Transverse colon (tissue), 4 donors: ENCODE measurements around the gene SEC24A. TPM values are rescaled to one million over a fixed set of nuclear protein-coding genes. Genes with fewer than 3 reads are reported as not detected.
"Not testable (repeated sequence)": the region's sequence is repeated elsewhere in the genome, so short reads cannot be mapped to it uniquely, and the experiment has no call there.

Experiments used
- DNase-seq: peaks from one replicate; pipeline ENCODE4 v3.0.0-alpha.2; 2019
- H3K27ac ChIP-seq, 4 donors: fragments of 200-600 bp; sonication (generic); 2 replicates each; pipeline ENCODE4 v1.5.1; 2016 to 2018; ENCODE audit warnings: inconsistent platforms in 4 of 4
- H3K27me3 ChIP-seq: fragments of 200-600 bp; sonication (generic); 2 replicates; pipeline ENCODE4 v1.5.1; 2017; ENCODE audit warnings: inconsistent platforms
- H3K36me3 ChIP-seq, 4 donors: fragments of 200-600 bp; sonication (generic); 2 replicates each; pipeline ENCODE4 v1.5.1; 2017 to 2019; ENCODE audit warnings: inconsistent platforms in 4 of 4
- H3K4me1 ChIP-seq, 4 donors: fragments of 200-600 bp; sonication (generic); 2 replicates each; pipeline ENCODE4 v1.5.1; 2017 to 2020; ENCODE audit warnings: inconsistent platforms in 4 of 4
- H3K4me3 ChIP-seq, 4 donors: fragments of 200-600 bp; sonication (generic); 1 replicate in 1 of 4; 2 replicates in 3 of 4; pipeline versions ENCODE4 v1.5.1 to v1.6.1; 2017 to 2019; ENCODE audit warnings: inconsistent platforms in 4 of 4
- H3K9me3 ChIP-seq, 2 donors: fragments of 200-600 bp; sonication (generic); 2 replicates each; pipeline ENCODE4 v1.5.1; 2017 to 2019; ENCODE audit warnings: inconsistent platforms in 2 of 2
- EP300 ChIP-seq: sonication (generic); formaldehyde crosslinking; IDR thresholded peaks from one replicate; pipeline ENCODE4 v1.6.1; 2017; ENCODE audit warnings: antibody characterized with exemption, low read depth
- POLR2A ChIP-seq: fragments of 450-650 bp; IDR thresholded peaks from one replicate; pipeline ENCODE4 v1.6.1; 2016; ENCODE audit warnings: antibody characterized with exemption, mild to moderate bottlenecking, moderate library complexity
- POLR2AphosphoS5 ChIP-seq, 3 donors: sonication (generic); formaldehyde crosslinking; IDR thresholded peaks; one replicate each; pipeline ENCODE4 v1.6.1; 2016; ENCODE audit warnings: antibody characterized with exemption in 3 of 3
- WGBS, 2 donors: methylation state at CpG; one replicate each; pipeline ENCODE4 v1.1.5; 2018; ENCODE audit warnings: low coverage in 1 of 2; 5-methylcytosine and 5-hydroxymethylcytosine counted together
- in situ Hi-C, 4 donors: fragments of 200-750 bp; cut with MboI; loops; one replicate each; pipeline versions ENCODE4 v1.15.0 to v1.15.1; 2017; ENCODE audit warnings: low sequenced_read_pairs in 3 of 4, low pct_ligation_motif_present in 1 of 4, low pct_unique_long_range_greater_than_20kb in 1 of 4
- intact Hi-C: fragments of 100-400 bp; cut with DNase I; formaldehyde crosslinking; loops from one replicate; pipeline ENCODE4 v1.15.1; 2023; ENCODE audit warnings: low total_unique reads
- total RNA-seq, 4 donors: library from RNA; depleted of rRNA; stranded (reverse); fragments of >200 nt; gene quantifications; one replicate each; pipeline ENCODE4 v1.1.0, GENCODE V29; 2016
- TF ChIP-seq, protein P1 (sequence below), 5 experiments: fragments of 200-600 bp in 3 of 5; fragments of 450-650 bp in 2 of 5; sonication (generic) in 3 of 5; IDR thresholded peaks; 1 replicate in 2 of 5; 2 replicates in 3 of 5; pipeline ENCODE4 v1.5.1; 2016 to 2017; ENCODE audit warnings: antibody characterized with exemption in 5 of 5, inconsistent platforms in 3 of 5, mild to moderate bottlenecking in 2 of 5, moderate library complexity in 1 of 5

SEC24A gene
- total RNA-seq, result 10 to 100 TPM in 3 of 4 donors, 1 to 10 TPM in 1; 9.2 to 26.7 (median 18.6) TPM

DNA sequence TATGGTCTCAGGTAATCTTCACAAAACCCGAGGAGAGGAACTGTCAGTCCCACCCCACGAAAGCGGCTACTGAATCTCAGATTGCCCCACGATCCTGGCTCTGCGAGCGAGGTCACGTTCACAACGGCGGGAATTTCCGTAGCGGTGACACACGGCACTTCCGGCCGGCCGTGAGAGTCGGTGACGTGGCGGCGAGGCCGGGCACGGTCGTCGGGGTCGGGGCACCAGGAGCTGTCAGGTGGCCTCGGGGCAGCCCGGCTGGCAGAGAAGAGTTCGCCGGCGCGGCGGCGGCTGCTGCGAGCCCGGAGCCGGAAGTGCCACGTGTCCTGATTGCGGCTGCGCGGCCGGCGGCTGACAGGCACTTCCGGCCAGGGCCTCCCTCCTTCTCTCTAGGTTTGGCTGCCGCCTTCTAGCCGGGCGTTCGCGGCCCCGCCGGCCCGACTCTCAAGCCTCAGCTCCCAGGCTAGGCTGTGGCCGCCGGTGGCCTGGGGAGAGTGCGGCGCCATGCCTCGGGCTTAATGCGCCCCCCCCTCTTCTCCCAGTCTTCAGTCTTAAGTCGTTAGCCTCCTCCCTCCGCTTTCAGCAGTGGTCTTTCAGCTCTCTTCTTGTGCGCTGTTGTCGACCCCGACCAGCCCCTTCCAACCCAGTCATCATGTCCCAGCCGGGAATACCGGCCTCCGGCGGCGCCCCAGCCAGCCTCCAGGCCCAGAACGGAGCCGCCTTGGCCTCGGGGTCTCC lies at the start of gene SEC24A:
SEC24A (plus strand) TSS at position 361 of the 738 bp plus-strand sequence; CDS start at position 653, 292 bp downstream.
- Histone ChIP-seq H3K36me3 (no peaks in the 10 kb centered on the region), H3K4me3 (peak within 1 kb of the TSS; percentile 79 to 95 (median 88)), H3K4me1 (peaks cover 3 to 37% (median 22%) of the 10 kb centered on the region in 4 donors), H3K9me3 (no peaks in the 10 kb centered on the region), H3K27me3 (no peaks in the 10 kb centered on the region), H3K27ac (peak within 1 kb of the TSS; percentile 92 to 98 (median 96))
- peak; percentile 94 for DNase-seq
- TF ChIP-seq EP300, result no peak
- TF ChIP-seq, protein P1, sequence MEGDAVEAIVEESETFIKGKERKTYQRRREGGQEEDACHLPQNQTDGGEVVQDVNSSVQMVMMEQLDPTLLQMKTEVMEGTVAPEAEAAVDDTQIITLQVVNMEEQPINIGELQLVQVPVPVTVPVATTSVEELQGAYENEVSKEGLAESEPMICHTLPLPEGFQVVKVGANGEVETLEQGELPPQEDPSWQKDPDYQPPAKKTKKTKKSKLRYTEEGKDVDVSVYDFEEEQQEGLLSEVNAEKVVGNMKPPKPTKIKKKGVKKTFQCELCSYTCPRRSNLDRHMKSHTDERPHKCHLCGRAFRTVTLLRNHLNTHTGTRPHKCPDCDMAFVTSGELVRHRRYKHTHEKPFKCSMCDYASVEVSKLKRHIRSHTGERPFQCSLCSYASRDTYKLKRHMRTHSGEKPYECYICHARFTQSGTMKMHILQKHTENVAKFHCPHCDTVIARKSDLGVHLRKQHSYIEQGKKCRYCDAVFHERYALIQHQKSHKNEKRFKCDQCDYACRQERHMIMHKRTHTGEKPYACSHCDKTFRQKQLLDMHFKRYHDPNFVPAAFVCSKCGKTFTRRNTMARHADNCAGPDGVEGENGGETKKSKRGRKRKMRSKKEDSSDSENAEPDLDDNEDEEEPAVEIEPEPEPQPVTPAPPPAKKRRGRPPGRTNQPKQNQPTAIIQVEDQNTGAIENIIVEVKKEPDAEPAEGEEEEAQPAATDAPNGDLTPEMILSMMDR (IDR thresholded peaks at IDR 0.05), result peak in 2 of 5 experiments; percentile 15 to 20
- TF ChIP-seq POLR2AphosphoS5 (IDR thresholded peaks at IDR 0.05), result peak; percentile 71 to 91 (median 85)
- peak; percentile 81 for TF ChIP-seq POLR2A
- in situ Hi-C loops, result no loop called here
- WGBS, 2 donors, result 1% methylated on average over 66 of the region's 69 CpGs; no CpG with 5 or more reads in 1 of the 2 donors
- intact Hi-C loops, result no loop called here

DNA sequence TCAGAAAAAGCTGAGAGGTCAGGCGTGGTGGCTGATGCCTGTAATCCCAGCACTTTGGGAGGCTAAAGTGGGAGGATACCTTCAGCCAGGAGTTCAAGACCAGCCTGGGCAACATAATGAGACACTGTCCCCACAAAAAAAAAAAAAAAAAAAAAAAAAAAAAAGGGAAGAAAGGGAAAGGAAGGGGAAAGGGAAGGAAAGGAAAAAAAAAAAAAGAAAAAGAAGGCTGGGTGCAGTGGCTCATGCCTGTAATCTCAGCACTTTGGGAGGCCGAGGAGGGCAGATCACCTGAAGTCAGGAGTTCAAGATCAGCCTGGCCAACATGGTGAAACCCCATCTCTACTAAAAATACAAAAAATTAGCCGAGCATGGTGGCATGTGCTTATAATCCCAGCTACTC lies 48.8 kb upstream of the SEC24A start:
- H3K27ac ChIP-seq, H3K27me3 ChIP-seq, DNase-seq, H3K36me3 ChIP-seq, H3K4me1 ChIP-seq, H3K9me3 ChIP-seq, H3K4me3 ChIP-seq, intact Hi-C loops: not testable (repeated sequence)
- in situ Hi-C loops, result loop anchor here in 1 of 4 donors (25.0 kb wide), 2 partner anchors 188 to 413 kb away; partner anchors contain the start of genes CDKN2AIPNL and SKP1
- 84 to 100% methylated on average over 3 of the region's 3 CpGs for WGBS, 2 donors

DNA sequence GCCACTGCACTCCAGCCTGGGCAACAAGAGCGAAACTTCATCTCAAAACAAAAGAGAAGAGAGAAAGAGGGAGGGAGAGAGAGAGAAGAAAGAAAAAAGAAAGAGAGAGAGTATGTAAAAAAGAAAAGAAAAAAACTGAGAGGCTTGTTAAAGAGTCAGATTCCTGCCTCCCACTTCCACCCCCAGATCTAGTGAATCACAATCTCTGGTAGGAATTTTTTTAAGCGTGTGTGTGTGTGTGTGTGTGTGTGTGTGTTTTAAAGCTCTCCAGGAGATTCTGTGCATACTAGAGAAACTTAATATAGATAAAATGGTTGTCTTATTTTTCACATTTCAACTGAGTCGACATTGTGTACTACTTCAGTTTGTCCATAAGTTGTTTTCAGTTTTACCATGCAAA lies 48.0 kb upstream of the SEC24A start:
- no peaks in the 10 kb centered on the region for H3K4me1 ChIP-seq
- 61 to 72% methylated on average over 2 to 3 of the region's 3 CpGs for WGBS, 2 donors
- H3K36me3 ChIP-seq, result peaks cover 0 to 14% (median 5%) of the 10 kb centered on the region in 4 donors
- TF ChIP-seq, protein P1 (IDR thresholded peaks at IDR 0.05), result no peak
- TF ChIP-seq POLR2A (no peak), EP300 (no peak), POLR2AphosphoS5 (IDR thresholded peaks at IDR 0.05) (no peak)
- H3K27me3 ChIP-seq, result no peaks in the 10 kb centered on the region
- intact Hi-C loops, result no loop called here
- H3K4me3 ChIP-seq, result no peak overlapping the region
- in situ Hi-C loops, result no loop called here
- no peak for DNase-seq
- no peak overlapping the region for H3K27ac ChIP-seq
- no peaks in the 10 kb centered on the region for H3K9me3 ChIP-seq

DNA sequence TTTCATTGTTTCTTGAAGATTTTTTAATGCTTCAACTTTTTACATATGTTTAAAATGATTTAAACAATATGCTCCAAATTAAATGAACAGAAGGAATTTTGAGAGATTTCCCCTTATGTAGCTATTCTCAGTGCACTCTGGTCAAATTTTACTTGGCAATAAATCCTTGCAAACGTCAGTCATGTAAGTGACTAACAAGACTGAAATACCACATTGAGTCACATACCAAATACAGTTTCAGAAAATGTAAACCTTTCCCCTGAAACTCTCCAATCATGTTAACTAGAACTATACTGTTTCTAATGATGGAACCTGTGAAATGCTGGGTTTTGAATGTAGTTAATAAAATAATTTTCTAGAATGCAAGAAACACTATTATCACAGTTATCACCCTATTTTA lies 45.5 kb upstream of the SEC24A start:
- Histone ChIP-seq H3K27ac (no peak overlapping the region), H3K4me3 (no peak overlapping the region), H3K27me3 (no peaks in the 10 kb centered on the region), H3K36me3 (peaks cover 0 to 38% (median 15%) of the 10 kb centered on the region in 4 donors), H3K9me3 (no peaks in the 10 kb centered on the region), H3K4me1 (no peaks in the 10 kb centered on the region)
- intact Hi-C loops, result no loop called here
- in situ Hi-C loops, result no loop called here
- no peak for TF ChIP-seq EP300
- TF ChIP-seq POLR2A, result no peak
- TF ChIP-seq POLR2AphosphoS5 (IDR thresholded peaks at IDR 0.05), result no peak
- TF ChIP-seq, protein P1 (IDR thresholded peaks at IDR 0.05), result no peak
- DNase-seq, result no peak
- WGBS, 2 donors, result 38 to 50% methylated on average over 1 of the region's 1 CpG
